ENCODE results near the gene KRTAP4-3. TPM values are rescaled to one million over a fixed set of nuclear protein-coding genes. Genes with fewer than 3 reads are reported as not detected.

Gene KRTAP4-3
- total and polyA plus RNA-seq, 10 of the 15 experiments (the other 5 are each of a cell fraction or from before 2014, with no cell fraction given) = not detected

DNA sequence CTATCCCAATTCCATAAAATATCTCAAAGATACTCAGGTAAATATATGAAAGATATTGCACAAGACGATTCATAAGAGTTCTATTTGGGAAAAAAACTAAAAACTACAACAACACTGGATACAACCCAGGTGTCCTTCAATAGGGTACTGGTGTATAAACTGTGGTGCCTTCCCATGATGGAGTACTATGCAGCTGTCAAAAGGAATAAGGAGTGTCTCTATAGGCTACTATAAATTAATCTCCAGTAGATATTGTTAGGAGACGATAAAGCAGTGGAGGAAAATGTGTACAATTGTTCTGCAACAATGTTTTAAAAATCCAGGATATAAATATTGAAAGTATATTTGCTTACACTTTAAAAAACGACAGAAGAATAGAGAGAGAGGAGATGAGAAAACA, 41.6 kb downstream of the KRTAP4-3 start (continued):
- TF ChIP-seq IRF4 (IDR thresholded peaks at IDR 0.05; ENCODE audit: low read depth, low read length) = no peak
- TF ChIP-seq NFIC (IDR thresholded peaks at IDR 0.05; ENCODE audit: low read depth, low read length) = no peak
- TF ChIP-seq SPI1 (IDR thresholded peaks at IDR 0.05; ENCODE audit: borderline replicate concordance, insufficient read depth, low read depth, low read length) = no peak
- no peak for TF ChIP-seq E4F1 (IDR thresholded peaks at IDR 0.05; ENCODE audit: borderline replicate concordance, partially characterized antibody)

DNA sequence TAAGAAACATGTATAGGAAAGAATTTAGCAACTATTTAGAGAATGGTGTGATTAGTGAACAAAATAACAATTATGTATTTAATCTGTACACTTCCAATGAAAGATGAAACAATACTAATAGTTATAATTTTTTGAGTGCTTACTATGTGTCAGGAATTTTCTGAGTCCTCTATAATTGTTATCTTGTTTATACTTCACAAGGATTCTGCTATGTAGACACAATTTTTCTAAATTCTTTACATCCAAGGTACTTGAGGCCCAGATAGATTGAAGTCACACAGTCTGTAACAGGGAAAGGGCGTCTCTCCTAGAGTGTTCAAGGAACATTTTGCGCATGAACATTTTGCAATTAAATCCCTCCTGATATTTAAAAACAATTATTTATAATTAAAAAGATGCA, 43.0 kb downstream of the KRTAP4-3 start:
- POLR2A ChIA-PET = no interaction called here
- H3K4me3 ChIP-seq = no peak overlapping the region
- no peak overlapping the region for H3K9ac ChIP-seq (ENCODE audit: control insufficient read depth, insufficient read depth, low read length)
- H2AFZ ChIP-seq (ENCODE audit: control insufficient read depth, low read depth, low read length) = no peak overlapping the region
- no peaks in the 10 kb centered on the region for H3K9me3 ChIP-seq (replicated peaks; ENCODE audit: control insufficient read depth, insufficient read depth, low read length)
- no peak overlapping the region for H3K27ac ChIP-seq (ENCODE audit: control insufficient read depth, insufficient read depth)
- CTCF ChIA-PET = no interaction called here
- RAD21 ChIA-PET (ENCODE audit: unreplicated experiment) = no interaction called here
- no peaks in the 10 kb centered on the region for H3K4me1 ChIP-seq (ENCODE audit: control insufficient read depth, insufficient read depth, low read length)
- FAIRE-seq = no peak
- no peaks in the 10 kb centered on the region for H3K27me3 ChIP-seq (replicated peaks in 1 of 2; ENCODE audit: control insufficient read depth in 2 of 2, insufficient read depth in 2 of 2, low read length in 1 of 2)
- no peak for DNase-seq (ENCODE audit: low read depth, low spot score)
- no TSS peak for BruUV-seq (replicated peaks)
- ATAC-seq = no peak
- in situ Hi-C loops (cut with MboI) (no loop called here), intact Hi-C loops (cut with micrococcal nuclease; ENCODE audit: unreplicated experiment) (no loop called here)
- SMC1A ChIA-PET (ENCODE audit: uncharacterized antibody, unreplicated experiment) = no interaction called here
- no peaks in the 10 kb centered on the region for H4K20me1 ChIP-seq (ENCODE audit: control insufficient read depth, insufficient read depth)
- H3K4me2 ChIP-seq (ENCODE audit: control insufficient read depth, insufficient read depth) = no peak overlapping the region
- WGBS (ENCODE audit: insufficient coverage, insufficient replicate concordance, low lambda C conversion rate, missing lambda C conversion rate) = 50% methylated on average over 2 of the region's 2 CpGs
- H3K36me3 ChIP-seq (ENCODE audit: control insufficient read depth in 2 of 2, insufficient read depth in 2 of 2, low read length in 1 of 2) = no peaks in the 10 kb centered on the region
- H3K79me2 ChIP-seq (ENCODE audit: control insufficient read depth, insufficient read depth, low read length) = no peaks in the 10 kb centered on the region
- TF ChIP-seq PAX5 (IDR thresholded peaks at IDR 0.05; ENCODE audit: borderline replicate concordance, low read depth, low read length) (no peak), PBX3 (IDR thresholded peaks at IDR 0.05; ENCODE audit: insufficient replicate concordance, low read depth, low read length) (no peak), ZNF24 (IDR thresholded peaks at IDR 0.05) (no peak), BCL3 (IDR thresholded peaks at IDR 0.05; ENCODE audit: borderline replicate concordance, insufficient read depth, low read depth, low read length, poor library complexity, severe bottlenecking) (no peak), RFX5 (IDR thresholded peaks at IDR 0.05; ENCODE audit: low read depth, low read length) (no peak), NBN (IDR thresholded peaks at IDR 0.05) (no peak)
- TF ChIP-seq, protein P1, sequence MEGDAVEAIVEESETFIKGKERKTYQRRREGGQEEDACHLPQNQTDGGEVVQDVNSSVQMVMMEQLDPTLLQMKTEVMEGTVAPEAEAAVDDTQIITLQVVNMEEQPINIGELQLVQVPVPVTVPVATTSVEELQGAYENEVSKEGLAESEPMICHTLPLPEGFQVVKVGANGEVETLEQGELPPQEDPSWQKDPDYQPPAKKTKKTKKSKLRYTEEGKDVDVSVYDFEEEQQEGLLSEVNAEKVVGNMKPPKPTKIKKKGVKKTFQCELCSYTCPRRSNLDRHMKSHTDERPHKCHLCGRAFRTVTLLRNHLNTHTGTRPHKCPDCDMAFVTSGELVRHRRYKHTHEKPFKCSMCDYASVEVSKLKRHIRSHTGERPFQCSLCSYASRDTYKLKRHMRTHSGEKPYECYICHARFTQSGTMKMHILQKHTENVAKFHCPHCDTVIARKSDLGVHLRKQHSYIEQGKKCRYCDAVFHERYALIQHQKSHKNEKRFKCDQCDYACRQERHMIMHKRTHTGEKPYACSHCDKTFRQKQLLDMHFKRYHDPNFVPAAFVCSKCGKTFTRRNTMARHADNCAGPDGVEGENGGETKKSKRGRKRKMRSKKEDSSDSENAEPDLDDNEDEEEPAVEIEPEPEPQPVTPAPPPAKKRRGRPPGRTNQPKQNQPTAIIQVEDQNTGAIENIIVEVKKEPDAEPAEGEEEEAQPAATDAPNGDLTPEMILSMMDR (IDR thresholded peaks at IDR 0.05 in 2 of 3, conservative IDR thresholded peaks at IDR 0.05 in 1 of 3; ENCODE audit: control insufficient read depth in 2 of 3, extremely low read depth in 1 of 3, insufficient read depth in 1 of 3, low read depth in 3 of 3, low read length in 3 of 3) = no peak
- TF ChIP-seq, protein P2, sequence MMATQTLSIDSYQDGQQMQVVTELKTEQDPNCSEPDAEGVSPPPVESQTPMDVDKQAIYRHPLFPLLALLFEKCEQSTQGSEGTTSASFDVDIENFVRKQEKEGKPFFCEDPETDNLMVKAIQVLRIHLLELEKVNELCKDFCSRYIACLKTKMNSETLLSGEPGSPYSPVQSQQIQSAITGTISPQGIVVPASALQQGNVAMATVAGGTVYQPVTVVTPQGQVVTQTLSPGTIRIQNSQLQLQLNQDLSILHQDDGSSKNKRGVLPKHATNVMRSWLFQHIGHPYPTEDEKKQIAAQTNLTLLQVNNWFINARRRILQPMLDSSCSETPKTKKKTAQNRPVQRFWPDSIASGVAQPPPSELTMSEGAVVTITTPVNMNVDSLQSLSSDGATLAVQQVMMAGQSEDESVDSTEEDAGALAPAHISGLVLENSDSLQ (IDR thresholded peaks at IDR 0.05) = no peak
